HG02759 (cell line): ENCODE results near the gene SCYL1.
"Not testable (repeated sequence)": the region's sequence is repeated elsewhere in the genome, so short reads cannot be mapped to it uniquely, and the experiment has no call there.

Source experiments
- ATAC-seq: cut with Tn5 transposase; IDR thresholded peaks from one replicate; pipeline ENCODE4 v1.9.1; 2021; ENCODE audit warnings: mild to moderate bottlenecking, moderate library complexity; ENCODE audit not compliant: unreplicated experiment

Gene SCYL1

GRCh38 chr11:65504674-65505465 is 20.0 kb upstream of the SCYL1 start:
- no peak for ATAC-seq

- ATAC-seq = no peak
These were observed 19.2 kb upstream of the SCYL1 start for GRCh38 chr11:65505466-65506289.

- no peak for ATAC-seq
These were observed 18.6 kb upstream of the SCYL1 start for GRCh38 chr11:65506290-65506771.

- ATAC-seq = peak; percentile 38
These were observed 17.9 kb upstream of the SCYL1 start for GRCh38 chr11:65506772-65507505.

GRCh38 chr11:65512311-65512710 is 12.6 kb upstream of the SCYL1 start:
- not testable (repeated sequence) for ATAC-seq

- ATAC-seq = no peak
These were observed 8.5 kb upstream of the SCYL1 start for GRCh38 chr11:65516135-65516968.

- ATAC-seq = not testable (repeated sequence)
These were observed 5.8 kb upstream of the SCYL1 start for GRCh38 chr11:65518941-65519549.

GRCh38 chr11:65521777-65522521 is 2.9 kb upstream of the SCYL1 start:
- ATAC-seq = not testable (repeated sequence)

GRCh38 chr11:65522718-65523630 is 1.9 kb upstream of the SCYL1 start:
- not testable (repeated sequence) for ATAC-seq

GRCh38 chr11:65523631-65523968 is 1.3 kb upstream of the SCYL1 start:
- ATAC-seq = not testable (repeated sequence)

GRCh38 chr11:65524014-65524740 is 706 bp upstream of the SCYL1 start:
- ATAC-seq = peak; percentile 24

GRCh38 chr11:65525546-65526480 is 930 bp downstream of the SCYL1 start:
- no peak for ATAC-seq

- ATAC-seq = no peak
These were observed 1.9 kb downstream of the SCYL1 start for GRCh38 chr11:65526744-65527143.

- no peak for ATAC-seq
These were observed 4.0 kb downstream of the SCYL1 start for GRCh38 chr11:65528819-65529350.

GRCh38 chr11:65529475-65530156 is 4.7 kb downstream of the SCYL1 start:
- ATAC-seq = no peak

- no peak for ATAC-seq
These were observed 5.2 kb downstream of the SCYL1 start for GRCh38 chr11:65530157-65530496.
